Breast epithelium (tissue), 3 donors: Measurements from ENCODE around the gene MBD5.

Source experiments
- CTCF ChIP-seq, 3 donors: fragments of 450-650 bp; IDR thresholded peaks; one replicate each; pipeline ENCODE4 v1.5.1; 2016 to 2017; ENCODE audit warnings: antibody characterized with exemption in 3 of 3, mild to moderate bottlenecking in 3 of 3, moderate library complexity in 3 of 3
- POLR2A ChIP-seq: fragments of 450-650 bp; IDR thresholded peaks from one replicate; pipeline ENCODE4 v1.6.1; 2016; ENCODE audit warnings: antibody characterized with exemption, mild to moderate bottlenecking, moderate library complexity
- POLR2AphosphoS5 ChIP-seq, 3 donors: sonication (generic); formaldehyde crosslinking; IDR thresholded peaks; one replicate each; pipeline ENCODE4 v1.6.1; 2017; ENCODE audit warnings: antibody characterized with exemption in 3 of 3

- no peak for TF ChIP-seq CTCF (IDR thresholded peaks at IDR 0.05)
- no peak for TF ChIP-seq POLR2AphosphoS5 (IDR thresholded peaks at IDR 0.05)
- no peak for TF ChIP-seq POLR2A
Measured at GRCh38 chr2:148511883-148512282, 491.0 kb downstream of the MBD5 start.
